A204.1 (cell line): ENCODE data around the gene SMIM23.
"Not testable (repeated sequence)": the region's sequence is repeated elsewhere in the genome, so short reads cannot be mapped to it uniquely, and the experiment has no call there.

ENCODE experiments used
- FAIRE-seq: peaks from 2 replicates; lab custom pipeline; 2012; peaks lifted over from hg19 to GRCh38; lab: Jason Lieb, UNC

The SMIM23 gene

DNA sequence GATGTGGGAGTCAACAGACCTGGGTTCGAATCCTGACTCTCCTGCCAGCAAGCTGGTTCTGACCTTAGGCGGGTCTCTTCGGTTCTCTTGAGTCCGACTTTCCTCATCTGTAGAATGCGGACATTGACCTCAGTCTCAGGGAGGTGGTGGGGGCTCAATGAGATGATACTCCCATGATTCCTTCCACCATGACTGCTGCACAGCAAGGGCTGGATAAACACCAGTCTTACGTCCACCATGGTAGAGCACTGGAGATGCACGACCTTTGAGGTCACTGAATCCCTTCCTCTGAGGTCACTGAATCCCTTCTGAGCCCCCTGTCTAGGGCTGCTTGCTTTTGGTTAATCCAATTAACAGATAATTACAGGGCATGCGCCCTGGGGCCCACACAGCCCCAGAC lies 12.5 kb upstream of the SMIM23 start:
- FAIRE-seq, result no peak

DNA sequence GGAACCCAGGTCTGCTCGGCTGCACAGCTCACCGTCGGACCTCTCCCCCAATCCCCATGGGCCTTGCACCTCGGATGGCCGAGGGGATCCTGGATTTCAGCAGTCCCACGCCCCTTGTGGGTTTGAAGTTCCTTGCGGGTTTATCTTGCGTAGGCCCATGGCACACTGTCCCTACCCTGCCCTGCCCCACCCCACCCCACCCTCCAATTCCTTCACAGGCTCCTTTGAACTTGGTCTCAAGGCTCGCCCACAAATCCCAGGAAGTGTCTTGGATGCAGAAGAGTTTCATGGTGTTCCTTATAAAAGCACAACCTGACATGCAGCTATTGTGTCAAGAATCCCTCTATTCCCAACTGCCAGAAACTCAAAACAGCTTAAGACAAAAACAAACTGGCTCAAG lies 11.2 kb upstream of the SMIM23 start:
- no peak for FAIRE-seq

- FAIRE-seq, result no peak
Observed at GRCh38 chr5:171776213-171776612, 9.4 kb upstream of the SMIM23 start.

DNA sequence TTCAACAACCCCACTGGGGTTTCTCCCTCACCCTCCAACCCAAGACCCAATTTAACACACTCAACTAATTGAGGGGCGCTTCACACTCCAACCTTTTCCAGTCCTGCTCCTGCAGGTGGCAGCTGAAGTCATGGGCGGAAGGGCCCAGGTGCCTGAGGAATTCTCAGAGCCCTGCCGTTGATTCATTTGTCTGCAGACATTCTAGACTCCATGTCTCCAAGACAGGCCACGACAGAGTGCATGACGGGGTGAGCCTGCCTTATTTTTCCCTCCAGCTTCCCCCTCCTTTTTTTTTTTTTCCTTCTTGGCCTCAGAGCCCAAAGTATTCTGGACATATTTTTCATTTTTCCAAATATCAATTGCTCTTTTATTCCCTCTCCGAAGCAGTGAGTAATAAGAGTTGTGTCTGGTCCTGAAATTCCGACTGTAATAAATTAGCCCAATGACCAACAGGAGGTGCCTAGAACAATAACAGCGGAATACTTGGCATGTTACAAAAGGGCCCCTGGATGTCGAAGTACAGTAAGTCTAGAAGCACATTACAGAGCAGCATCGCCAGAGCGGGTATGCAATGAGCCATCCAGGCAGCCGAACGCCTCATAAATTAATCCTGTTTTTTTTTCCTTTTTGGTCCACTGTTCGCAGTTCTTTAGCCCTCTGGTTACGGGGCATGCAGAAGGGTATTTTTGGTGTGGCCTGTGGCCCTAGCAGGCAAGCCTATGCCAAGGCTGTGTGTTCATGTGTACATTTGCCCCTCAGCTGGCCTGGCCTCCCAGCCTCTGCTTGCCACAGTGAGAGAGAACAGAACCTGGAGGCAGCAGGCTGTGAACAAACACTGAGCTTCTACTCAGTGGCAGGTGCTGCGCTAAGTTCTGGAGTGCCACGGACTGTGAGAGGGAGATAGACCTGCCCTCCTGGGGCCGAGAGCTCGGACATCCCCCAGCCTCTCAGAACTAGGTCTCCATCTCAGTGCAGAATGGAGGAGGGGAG lies 8.6 kb upstream of the SMIM23 start:
- FAIRE-seq, result no peak

GRCh38 chr5:171781744-171782143 lies 3.9 kb upstream of the SMIM23 start:
- not testable (repeated sequence) for FAIRE-seq

DNA sequence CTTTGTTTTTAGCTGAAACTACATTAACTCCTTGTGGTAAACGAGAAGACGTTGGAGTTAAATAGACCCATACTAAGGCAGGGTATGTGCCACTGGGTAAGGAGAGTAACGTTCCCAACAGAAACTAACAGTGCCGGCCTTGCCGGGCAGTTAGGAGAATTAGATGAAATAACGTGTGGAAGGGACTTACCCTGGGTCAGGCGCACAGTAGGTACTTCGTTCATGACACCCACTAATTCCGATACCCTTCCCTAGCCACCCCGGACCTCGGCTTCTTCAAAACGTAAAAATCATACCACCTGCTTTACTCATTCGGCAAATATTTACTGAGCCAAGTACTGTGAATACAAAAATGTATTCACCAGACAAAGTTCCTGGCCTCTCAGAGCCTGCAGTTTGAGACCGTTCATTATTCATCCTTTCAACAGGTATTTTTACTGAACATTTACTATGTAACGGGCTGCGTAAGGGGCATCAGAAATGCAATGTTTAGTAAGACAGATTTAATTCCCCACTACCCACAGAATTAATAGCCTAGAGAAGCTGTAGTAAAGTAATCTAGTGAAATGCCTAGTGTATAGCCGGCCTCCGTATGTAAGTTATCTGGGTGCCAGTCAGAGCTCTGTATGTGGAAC lies 3.2 kb upstream of the SMIM23 start:
- no peak for FAIRE-seq

DNA sequence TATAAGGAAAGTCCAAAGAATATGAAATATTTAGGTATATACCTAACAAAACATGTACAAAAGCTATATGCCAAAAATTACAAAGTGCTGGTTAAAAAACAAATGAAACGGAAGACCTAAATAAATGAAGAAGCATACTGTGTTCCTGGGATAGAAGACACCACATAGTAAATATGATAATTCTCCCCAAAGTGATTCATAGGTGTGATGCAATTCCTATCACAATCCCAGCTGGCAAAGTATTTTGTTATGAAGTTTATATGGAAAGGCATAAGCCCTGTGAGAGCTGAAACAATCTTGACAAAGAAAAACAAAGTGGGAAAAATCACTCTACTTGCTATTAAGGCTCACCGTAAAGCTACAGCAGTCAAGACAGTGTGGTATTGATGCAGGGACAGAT lies 2.6 kb upstream of the SMIM23 start:
- no peak for FAIRE-seq

- no peak for FAIRE-seq
Observed at GRCh38 chr5:171789353-171789752, 3.7 kb downstream of the SMIM23 start.

DNA sequence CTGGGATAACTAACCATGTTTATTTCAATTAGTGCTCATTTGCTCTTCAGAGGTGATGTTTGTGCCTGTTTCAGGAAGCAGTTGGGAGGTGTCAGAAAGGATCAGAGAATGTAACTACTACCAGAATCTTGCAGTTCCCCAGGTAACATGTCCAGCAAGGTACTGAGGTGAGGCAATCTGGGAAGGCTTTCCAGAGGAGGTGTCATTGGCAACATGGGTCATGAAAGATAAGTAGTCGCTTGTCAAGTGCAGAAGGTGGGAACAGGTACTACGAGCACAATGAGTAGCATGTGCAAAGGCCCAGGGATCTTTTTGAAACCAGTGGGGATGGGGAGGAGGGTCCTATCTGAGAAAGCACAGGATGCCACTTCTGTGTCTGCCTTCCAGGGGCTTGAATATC lies 4.8 kb downstream of the SMIM23 start:
- no peak for FAIRE-seq

DNA sequence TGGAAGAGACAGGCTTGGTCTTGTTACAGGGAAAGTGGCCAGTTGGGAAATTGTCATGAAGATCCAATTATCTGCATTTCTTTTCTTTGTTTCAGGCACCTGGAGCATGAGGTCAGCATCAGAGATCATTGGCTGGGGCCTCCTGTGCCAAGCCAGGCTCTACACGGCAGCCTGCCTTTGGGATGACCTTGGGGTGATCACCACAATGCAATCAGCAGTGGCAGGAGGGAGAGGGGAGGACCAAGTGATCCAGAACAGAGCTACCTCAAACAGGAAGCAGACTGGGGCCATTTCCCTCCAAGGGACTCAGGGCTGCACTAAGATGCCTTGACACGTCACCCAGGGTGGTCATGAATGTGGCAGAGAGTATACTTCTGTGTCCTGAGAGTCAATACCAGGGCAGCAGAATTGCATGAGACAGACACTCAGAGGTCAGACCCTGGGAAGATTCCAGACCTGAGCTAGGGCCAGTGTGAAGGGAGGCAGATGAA lies 8.9 kb downstream of the SMIM23 start:
- no peak for FAIRE-seq

- no peak for FAIRE-seq
Observed at GRCh38 chr5:171795381-171795780, 9.8 kb downstream of the SMIM23 start.

DNA sequence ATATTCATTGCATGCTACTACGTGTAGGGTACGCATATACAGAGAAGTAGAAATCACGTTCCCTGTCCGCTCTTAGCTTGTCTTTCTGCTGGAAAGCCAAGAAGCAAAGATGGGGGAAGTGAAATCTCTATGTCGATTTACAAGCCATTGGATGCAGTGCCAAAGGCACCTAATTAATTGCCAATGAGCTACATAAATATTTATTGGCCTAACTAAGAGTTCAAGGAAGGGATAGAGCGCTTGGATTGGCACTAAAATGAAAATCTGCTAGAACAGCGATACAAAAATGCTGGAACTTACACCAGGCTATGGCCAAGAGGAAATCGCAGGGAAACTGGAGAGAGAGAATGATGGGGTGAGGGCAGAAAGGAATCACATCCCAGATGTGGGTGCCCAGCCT lies 10.8 kb downstream of the SMIM23 start:
- FAIRE-seq, result no peak

DNA sequence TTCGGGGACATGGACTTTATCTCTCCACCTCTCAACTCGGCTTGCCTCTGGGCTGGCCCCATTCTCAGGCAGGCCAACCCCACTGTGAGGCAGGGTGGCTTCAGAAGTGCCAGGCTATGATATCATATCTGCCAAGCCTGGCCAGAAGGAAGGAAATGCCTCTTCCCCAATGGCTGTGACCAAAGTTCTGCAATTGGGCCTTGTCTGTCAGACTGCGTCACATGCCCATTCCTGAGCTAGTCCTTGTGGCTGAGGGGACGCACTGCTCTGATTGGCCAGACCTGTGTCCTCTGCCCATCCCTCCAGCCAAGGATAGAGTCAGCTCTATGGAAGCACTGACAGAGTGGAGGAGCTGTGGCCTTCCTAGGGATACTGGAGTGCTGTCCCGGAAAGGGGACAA lies 11.9 kb downstream of the SMIM23 start:
- FAIRE-seq, result no peak

GRCh38 chr5:171798418-171798817 lies 12.8 kb downstream of the SMIM23 start:
- no peak for FAIRE-seq

GRCh38 chr5:171801839-171802238 lies 16.2 kb downstream of the SMIM23 start:
- no peak for FAIRE-seq

GRCh38 chr5:171805746-171806145 lies 20.1 kb downstream of the SMIM23 start:
- no peak for FAIRE-seq

DNA sequence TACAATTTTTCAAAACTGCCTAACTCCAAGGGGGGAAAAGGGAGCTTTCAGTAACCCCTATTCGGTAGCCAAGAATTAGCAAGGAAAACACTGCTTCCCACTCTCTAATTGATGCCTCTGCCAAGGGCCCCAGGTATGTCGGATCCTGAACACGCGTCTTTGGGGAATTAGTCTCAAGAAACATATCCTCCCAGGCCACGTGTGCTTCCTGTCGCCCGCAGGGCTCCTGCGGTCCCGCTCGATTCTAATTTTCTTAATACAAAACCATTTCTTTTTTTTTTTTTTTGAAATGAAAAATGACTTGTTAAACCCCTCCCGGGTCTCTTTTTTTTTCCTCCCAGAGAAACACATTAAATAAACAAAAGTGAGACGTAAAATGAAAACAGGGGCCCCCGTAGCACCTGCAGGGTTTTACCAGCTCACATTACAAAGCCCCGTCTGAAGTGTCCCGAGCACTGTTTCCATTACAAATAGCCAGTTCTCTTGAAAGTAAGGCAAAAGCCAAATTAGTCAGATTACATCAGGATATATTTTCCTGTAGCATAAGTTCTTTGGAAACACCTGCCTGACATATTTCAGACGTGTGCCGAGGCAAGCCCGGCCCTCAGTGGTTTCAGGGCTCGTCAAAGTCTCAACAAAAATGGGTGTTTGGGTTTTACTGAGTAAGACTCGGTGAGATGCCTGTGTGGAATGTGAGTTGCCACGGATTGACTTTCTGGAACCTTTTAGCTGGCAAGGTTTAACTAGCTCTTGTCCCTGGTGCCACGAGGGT lies 21.5 kb downstream of the SMIM23 start:
- FAIRE-seq, result no peak

DNA sequence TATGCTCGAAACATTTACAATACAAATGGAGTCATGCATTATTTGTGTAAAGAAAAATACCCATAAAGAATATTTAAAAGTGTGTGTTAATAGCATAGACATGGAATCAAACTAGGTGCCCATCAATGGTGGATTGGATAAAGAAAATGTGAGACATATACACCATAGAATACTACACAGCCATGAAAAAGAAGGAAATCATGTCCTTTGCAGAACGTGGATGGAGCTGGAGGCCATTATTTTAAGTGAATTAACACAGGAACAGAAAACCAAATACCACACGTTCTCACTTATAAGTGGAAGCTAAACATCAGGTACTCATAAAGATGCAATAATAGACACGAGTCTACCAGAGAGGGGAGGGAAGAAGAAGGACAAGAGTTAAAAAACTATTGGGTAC lies 22.8 kb downstream of the SMIM23 start:
- no peak for FAIRE-seq

DNA sequence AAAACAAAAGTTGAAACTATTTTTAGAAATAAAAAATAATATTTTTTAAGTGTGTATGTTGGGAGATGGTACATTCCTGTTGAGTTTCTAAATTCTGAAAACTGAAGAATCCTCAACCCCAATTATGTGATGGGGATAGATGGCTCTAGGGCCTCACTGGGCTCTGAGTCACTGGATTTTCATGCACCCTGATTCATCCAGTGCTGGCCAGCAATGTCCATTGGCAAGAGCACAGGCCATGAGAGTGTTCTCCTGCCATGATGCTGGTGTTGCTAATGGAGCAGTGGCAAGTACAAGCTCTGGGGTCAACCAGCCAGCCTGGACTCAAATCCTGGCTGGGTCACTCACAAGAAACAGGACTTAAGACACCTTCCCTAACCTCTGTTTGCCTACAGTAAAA lies 23.3 kb downstream of the SMIM23 start:
- no peak for FAIRE-seq

DNA sequence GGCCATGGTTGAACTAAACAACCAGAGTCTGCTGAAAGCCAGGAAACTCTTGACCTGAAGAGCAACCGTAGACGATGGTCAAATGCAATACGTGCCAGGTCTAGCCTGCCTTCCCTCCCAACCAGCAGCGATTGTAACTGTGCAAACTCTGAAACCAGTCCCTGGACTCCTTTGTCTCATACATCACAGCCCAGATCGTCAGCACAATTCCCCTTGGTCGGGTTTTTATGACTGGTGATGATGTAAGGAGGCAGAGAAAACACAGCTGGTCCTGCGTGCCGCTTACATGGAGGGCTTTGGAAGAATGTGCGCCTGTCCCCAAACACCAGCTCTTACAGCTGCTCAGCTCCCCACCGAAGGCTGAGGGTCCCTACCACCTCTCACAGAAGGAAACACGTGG lies 24.6 kb downstream of the SMIM23 start:
- FAIRE-seq, result no peak

DNA sequence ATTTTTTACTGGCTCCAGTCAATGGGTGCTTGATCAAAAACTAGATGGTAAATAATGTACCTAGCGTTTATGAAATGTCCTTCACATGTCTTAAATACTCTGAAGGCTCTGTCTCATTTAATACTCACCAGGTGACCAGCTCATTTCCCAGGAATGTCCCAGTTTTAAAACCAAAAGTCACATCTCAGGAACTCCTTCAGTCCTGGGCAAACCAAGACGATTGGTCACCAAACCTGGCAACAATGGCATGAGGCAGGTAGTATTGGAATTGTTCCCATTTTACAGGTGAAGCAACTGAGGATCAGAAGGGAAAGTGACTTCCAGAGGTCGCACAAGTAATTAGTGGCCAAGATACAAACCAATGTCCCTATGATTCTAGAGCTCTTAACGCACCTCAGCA lies 27.7 kb downstream of the SMIM23 start:
- FAIRE-seq, result no peak

GRCh38 chr5:171813813-171814490 lies 28.3 kb downstream of the SMIM23 start:
- FAIRE-seq, result no peak
